ENCODE data around the gene RINL. TPM values are rescaled to one million over a fixed set of nuclear protein-coding genes. Genes with fewer than 3 reads are reported as not detected.

The RINL gene
- total RNA-seq, 2 donors from 2014 or later, result 3.6 to 5.1 TPM

DNA sequence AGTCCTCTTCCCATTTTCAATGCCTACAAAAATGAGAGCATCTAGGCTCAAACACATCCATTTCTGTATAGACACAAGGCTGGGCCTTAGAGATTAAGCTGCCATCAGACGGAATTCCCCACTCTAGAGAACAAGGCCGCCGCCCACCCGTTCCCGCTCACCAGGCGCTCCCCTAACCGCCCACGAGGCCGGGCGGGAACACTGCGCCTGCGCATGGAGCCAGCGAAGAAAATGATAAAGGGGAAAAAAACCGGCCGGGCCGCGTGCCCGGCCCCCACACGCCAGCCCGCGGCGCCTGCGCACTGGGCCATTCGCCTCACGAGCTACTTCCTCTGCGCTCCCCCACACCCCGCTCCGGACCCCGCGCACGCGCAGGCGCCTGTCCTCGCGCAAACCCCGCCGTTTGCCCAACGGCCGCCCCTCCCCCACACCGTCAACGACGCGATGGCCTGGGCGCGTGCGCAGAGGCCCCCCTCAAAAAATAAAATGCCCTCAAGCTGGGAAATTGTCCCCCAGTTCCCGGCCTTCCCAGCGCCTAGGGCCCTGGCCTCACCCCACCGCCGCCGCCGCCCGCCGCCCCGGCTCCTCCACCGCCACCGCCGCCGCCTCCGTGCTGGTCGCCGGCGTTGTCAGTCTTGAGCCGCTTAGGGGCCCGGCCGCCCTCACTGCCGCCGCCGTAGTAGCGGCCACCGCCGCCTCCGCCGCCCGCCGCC, 28.8 kb downstream of the RINL start:
- peak overlapping the region; percentile 86 for H3K4me3 ChIP-seq
- peaks cover 6% of the 10 kb centered on the region for H3K4me1 ChIP-seq
- H3K9me3 ChIP-seq, result no peaks in the 10 kb centered on the region
- H3K27me3 ChIP-seq, result no peaks in the 10 kb centered on the region
- TF ChIP-seq, protein P1, sequence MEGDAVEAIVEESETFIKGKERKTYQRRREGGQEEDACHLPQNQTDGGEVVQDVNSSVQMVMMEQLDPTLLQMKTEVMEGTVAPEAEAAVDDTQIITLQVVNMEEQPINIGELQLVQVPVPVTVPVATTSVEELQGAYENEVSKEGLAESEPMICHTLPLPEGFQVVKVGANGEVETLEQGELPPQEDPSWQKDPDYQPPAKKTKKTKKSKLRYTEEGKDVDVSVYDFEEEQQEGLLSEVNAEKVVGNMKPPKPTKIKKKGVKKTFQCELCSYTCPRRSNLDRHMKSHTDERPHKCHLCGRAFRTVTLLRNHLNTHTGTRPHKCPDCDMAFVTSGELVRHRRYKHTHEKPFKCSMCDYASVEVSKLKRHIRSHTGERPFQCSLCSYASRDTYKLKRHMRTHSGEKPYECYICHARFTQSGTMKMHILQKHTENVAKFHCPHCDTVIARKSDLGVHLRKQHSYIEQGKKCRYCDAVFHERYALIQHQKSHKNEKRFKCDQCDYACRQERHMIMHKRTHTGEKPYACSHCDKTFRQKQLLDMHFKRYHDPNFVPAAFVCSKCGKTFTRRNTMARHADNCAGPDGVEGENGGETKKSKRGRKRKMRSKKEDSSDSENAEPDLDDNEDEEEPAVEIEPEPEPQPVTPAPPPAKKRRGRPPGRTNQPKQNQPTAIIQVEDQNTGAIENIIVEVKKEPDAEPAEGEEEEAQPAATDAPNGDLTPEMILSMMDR (IDR thresholded peaks at IDR 0.05), result no peak
- H3K9ac ChIP-seq (ENCODE audit: low read depth in 2 of 2, low read length in 2 of 2), result peak overlapping the region; percentile 76 to 88
- DNase-seq, result peak; percentile 98
- peaks cover 25% of the 10 kb centered on the region for H3K36me3 ChIP-seq
- intact Hi-C loops (cut with DNase I), result loop anchor here (5.0 kb wide), 1 partner anchor 37 kb away; the partner anchor contains the start of gene LGALS4
- peak overlapping the region; percentile 100 for H3K27ac ChIP-seq

DNA sequence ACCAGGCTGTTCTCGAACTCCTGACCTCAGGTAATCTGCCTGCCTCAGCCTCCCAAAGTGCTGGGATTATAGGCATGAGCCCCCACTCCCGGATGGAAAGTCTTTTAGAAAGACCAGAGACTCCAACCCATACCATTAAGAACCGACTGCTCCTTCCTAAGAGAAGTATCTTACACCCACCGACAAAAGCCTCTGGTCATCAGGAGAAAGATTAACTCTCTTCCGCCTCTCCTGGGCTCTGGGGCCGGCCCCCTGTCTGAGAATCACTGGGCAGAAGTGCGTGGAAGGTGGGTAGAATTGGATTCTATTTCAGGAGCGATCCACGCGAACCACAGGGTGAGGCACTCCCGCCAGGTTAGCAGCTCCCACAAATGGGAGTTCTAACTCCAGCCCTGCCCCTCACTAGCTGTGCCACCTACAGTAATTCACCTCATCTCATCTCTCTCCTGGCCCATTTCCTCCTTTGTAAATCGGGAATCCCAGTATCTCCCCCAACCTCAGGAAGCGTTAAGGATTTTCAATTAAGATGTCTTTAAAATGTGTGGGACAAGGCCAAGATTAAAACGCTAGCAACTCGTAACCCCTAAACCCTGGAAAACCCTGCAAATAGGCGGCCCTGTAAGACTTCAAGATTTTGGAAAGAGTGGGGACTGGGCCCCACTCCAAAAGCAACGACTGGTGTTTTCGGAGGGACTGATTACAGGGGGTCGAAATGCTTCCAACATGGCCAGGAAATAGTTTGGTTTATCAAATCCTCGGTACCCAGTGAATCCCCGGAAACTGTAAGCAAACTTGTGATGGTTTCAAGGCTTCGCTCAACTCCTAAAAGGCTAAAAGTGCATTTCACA, 29.6 kb downstream of the RINL start:
- TF ChIP-seq, protein P1 (IDR thresholded peaks at IDR 0.05), result no peak
- H3K27me3 ChIP-seq, result no peaks in the 10 kb centered on the region
- H3K4me3 ChIP-seq, result peak overlapping the region; percentile 86
- peak overlapping the region; percentile 100 for H3K27ac ChIP-seq
- intact Hi-C loops (cut with DNase I), result loop anchor here (5.0 kb wide), 1 partner anchor 36 kb away; the partner anchor contains the start of gene LGALS4
- no peaks in the 10 kb centered on the region for H3K9me3 ChIP-seq
- peak overlapping the region; percentile 52 to 76 for H3K9ac ChIP-seq (ENCODE audit: low read depth in 2 of 2, low read length in 2 of 2)
- H3K4me1 ChIP-seq, result peaks cover 6% of the 10 kb centered on the region
- peaks cover 33% of the 10 kb centered on the region for H3K36me3 ChIP-seq
- no peak for DNase-seq

DNA sequence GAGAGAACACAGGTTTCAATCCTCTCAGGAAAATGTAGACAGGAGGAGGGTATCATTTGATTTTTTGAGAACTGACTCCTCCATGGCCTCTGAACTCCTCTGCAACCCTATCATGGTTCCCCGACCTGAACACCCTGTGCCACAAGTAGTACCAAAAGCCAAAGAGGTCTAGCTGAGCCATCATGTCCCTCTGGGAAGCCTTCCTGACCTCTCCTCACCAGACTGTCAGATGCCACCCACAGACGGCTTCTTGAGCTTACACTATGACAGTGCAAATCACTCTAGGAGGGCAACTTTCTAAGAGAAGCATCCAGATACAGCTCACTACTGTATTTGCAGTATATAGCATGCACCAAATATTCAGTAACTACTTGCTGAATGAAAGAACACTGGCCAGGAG, 32.0 kb downstream of the RINL start:
- H3K9ac ChIP-seq (ENCODE audit: low read depth in 2 of 2, low read length in 2 of 2), result no peak overlapping the region
- no peaks in the 10 kb centered on the region for H3K9me3 ChIP-seq
- H3K4me3 ChIP-seq, result no peak overlapping the region
- TF ChIP-seq, protein P1 (IDR thresholded peaks at IDR 0.05), result no peak
- H3K27ac ChIP-seq, result no peak overlapping the region
- intact Hi-C loops (cut with DNase I), result loop anchor here (5.0 kb wide), 1 partner anchor 34 kb away; the partner anchor contains the start of gene LGALS4
- no peaks in the 10 kb centered on the region for H3K27me3 ChIP-seq
- H3K4me1 ChIP-seq, result peaks cover 4% of the 10 kb centered on the region
- DNase-seq, result no peak
- H3K36me3 ChIP-seq, result peaks cover 54% of the 10 kb centered on the region

DNA sequence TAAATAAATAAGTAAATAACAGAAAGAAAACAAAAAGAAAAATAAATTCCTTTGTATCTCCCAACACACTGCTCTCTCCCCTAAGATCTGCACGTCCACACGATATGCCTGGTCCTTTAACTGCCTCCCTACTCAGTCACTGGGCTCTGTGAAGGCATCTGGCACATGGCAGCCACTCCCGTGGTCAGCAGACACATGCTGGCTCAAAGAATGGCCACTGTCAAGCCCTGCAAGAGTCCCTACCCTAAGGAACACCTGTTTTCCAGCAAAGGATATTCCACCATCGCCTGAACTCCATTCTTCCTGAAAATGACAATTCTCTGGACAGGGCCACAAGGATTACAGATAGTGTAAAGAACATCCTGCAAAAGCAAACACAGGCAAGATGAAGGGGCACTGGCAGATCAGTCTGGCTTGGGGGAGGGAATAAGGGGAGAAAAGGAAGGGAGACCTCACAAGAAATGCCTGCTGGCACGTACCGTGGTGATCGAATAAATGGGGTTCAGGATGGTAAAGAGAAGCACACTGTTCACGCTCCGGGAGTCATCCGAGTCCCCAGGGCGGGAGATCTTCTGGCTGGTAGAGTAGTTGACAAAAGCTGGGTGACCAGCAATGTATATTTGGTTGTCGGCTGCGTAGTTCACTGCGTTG, 32.6 kb downstream of the RINL start:
- no peaks in the 10 kb centered on the region for H3K9me3 ChIP-seq
- H3K4me1 ChIP-seq, result peaks cover 4% of the 10 kb centered on the region
- no peak overlapping the region for H3K9ac ChIP-seq (ENCODE audit: low read depth in 2 of 2, low read length in 2 of 2)
- no peaks in the 10 kb centered on the region for H3K27me3 ChIP-seq
- H3K27ac ChIP-seq, result no peak overlapping the region
- TF ChIP-seq, protein P1 (IDR thresholded peaks at IDR 0.05), result no peak
- no peak for DNase-seq
- intact Hi-C loops (cut with DNase I), result loop anchor here (5.0 kb wide), 1 partner anchor 33 kb away; the partner anchor contains the start of gene LGALS4
- H3K36me3 ChIP-seq, result peaks cover 56% of the 10 kb centered on the region
- H3K4me3 ChIP-seq, result no peak overlapping the region

DNA sequence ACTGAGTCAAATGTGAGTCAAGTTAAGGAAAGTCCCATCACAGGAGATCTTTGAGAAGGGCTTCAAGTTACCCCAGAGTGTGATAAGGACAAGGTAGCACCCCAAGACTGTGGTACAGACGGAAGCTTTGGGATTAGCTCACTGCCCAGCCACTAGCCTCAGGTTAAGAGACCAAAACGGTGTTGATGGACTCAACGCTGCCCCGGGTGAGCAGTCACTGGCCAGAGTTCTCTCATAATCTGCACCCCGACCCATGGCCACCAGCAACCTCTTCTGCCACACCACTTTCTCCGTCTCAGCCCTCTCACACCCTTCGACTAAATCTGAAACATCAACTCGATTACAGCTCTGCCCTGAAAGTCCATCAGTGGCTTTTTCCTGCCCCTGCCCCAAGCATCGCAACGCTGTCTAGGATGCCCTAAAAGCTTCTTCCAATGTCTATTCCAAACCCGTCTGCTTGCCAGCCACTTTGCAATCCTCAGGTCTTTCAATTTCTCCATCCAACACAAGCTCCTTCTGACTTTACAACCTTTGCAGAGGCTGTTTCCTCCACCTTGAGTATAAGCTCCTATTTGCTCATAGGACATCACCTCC, 33.9 kb downstream of the RINL start:
- Histone ChIP-seq H3K9me3 (no peaks in the 10 kb centered on the region), H3K36me3 (peaks cover 56% of the 10 kb centered on the region), H3K4me3 (no peak overlapping the region), H3K27me3 (no peaks in the 10 kb centered on the region), H3K4me1 (peaks cover 4% of the 10 kb centered on the region), H3K9ac (ENCODE audit: low read depth in 2 of 2, low read length in 2 of 2) (no peak overlapping the region), H3K27ac (no peak overlapping the region)
- intact Hi-C loops (cut with DNase I), result no loop called here
- TF ChIP-seq, protein P1 (IDR thresholded peaks at IDR 0.05), result no peak
- DNase-seq, result no peak
